ENCODE data around the gene KIDINS220.
A peak's percentile ranks its signal among the peaks of the same experiment; 100 is the strongest.

KIDINS220 gene

GRCh38 chr2:8680822-8681760 is 156.3 kb downstream of the KIDINS220 start:
- Histone ChIP-seq H3K27me3 (peaks cover 22 to 92% (median 83%) of the 10 kb centered on the region in 11 experiments), H3K36me3 (peaks cover 0 to 20% (median 15%) of the 10 kb centered on the region in 11 experiments; a peak in 18 of 22 replicates), H3K27ac (peak overlapping the region; percentile 52 to 97 (median 71)), H4K20me1 (peaks cover 20 to 31% (median 25%) of the 10 kb centered on the region in 11 experiments; a peak in 21 of 22 replicates), H3K4me3 (peak overlapping the region; percentile 44 to 72 (median 62)), H3K9me3 (replicated peaks in 1 of 11) (peaks cover 6 to 17% (median 9%) of the 10 kb centered on the region in 11 experiments), H3K4me2 (peak overlapping the region; percentile 75 to 96 (median 86)), H3K4me1 (peaks cover 39 to 52% (median 48%) of the 10 kb centered on the region in 10 experiments), H3K9ac (peak overlapping the region; percentile 58 to 96 (median 74); a peak in 21 of 22 replicates)
- TF ChIP-seq Cebpa-rat (IDR thresholded peaks at IDR 0.05): 0 out of 22 replicates have a peak, but pooled peaks of 1 of the 11 experiments have one; percentile 8

- TF ChIP-seq Cebpa-rat (IDR thresholded peaks at IDR 0.05): no peak
- Histone ChIP-seq H3K4me1 (peaks cover 39 to 47% (median 42%) of the 10 kb centered on the region in 10 experiments), H3K27ac (peak overlapping the region in 5 of 11 experiments; percentile 78 to 97 (median 93); a peak in 9 of 22 replicates), H3K36me3 (peaks cover 0 to 26% (median 15%) of the 10 kb centered on the region in 11 experiments; a peak in 18 of 22 replicates), H3K27me3 (peaks cover 33 to 95% (median 88%) of the 10 kb centered on the region in 11 experiments), H4K20me1 (peaks cover 20 to 31% (median 25%) of the 10 kb centered on the region in 11 experiments; a peak in 21 of 22 replicates), H3K9me3 (replicated peaks in 1 of 11) (peaks cover 16 to 27% (median 19%) of the 10 kb centered on the region in 11 experiments), H3K4me2 (peak overlapping the region; percentile 75 to 96 (median 90)), H3K9ac (peak overlapping the region in 6 of 11 experiments; percentile 73 to 96 (median 86); a peak in 11 of 22 replicates), H3K4me3 (peak overlapping the region in 5 of 10 experiments; percentile 62 to 66 (median 64); a peak in 8 of 20 replicates)
Observed at GRCh38 chr2:8679827-8680731, 157.3 kb downstream of the KIDINS220 start.

- peaks cover 33 to 95% (median 88%) of the 10 kb centered on the region in 11 experiments for H3K27me3 ChIP-seq
- peaks cover 35 to 42% (median 38%) of the 10 kb centered on the region in 10 experiments for H3K4me1 ChIP-seq
- H3K27ac ChIP-seq: peak overlapping the region; percentile 58 to 97 (median 73); a peak in 21 of 22 replicates
- TF ChIP-seq Cebpa-rat (IDR thresholded peaks at IDR 0.05): no peak
- H3K9ac ChIP-seq: peak overlapping the region; percentile 57 to 96 (median 77); a peak in 21 of 22 replicates
- H3K9me3 ChIP-seq (replicated peaks in 1 of 11): peaks cover 21 to 33% (median 25%) of the 10 kb centered on the region in 11 experiments
- peak overlapping the region; percentile 75 to 95 (median 89) for H3K4me2 ChIP-seq
- peak overlapping the region; percentile 51 to 66 (median 62) for H3K4me3 ChIP-seq
- H3K36me3 ChIP-seq: peaks cover 0 to 26% (median 15%) of the 10 kb centered on the region in 11 experiments; a peak in 18 of 22 replicates
- peaks cover 20 to 26% (median 23%) of the 10 kb centered on the region in 11 experiments; a peak in 21 of 22 replicates for H4K20me1 ChIP-seq
Observed at GRCh38 chr2:8679567-8679826, 157.9 kb downstream of the KIDINS220 start.

Measured in BLaER1 treated with 17β-estradiol and CSF1 and Interleukin-3, amounts not matched to agents 10 nM and 100 nM (cell line).